Stimulated activated CD4-positive, alpha-beta T cell treated with anti-CD3 and anti-CD28 coated beads, TNF-alpha, amount 100 ng/mL, for 48 hours (primary cell): ENCODE results near the gene DNAJC27.

Experiments used
- DNase-seq, 3 donors: peaks; one replicate each; pipeline ENCODE4 v3.0.0-alpha.2; 2020; ENCODE audit warnings: low read depth in 3 of 3

The DNAJC27 gene

DNA sequence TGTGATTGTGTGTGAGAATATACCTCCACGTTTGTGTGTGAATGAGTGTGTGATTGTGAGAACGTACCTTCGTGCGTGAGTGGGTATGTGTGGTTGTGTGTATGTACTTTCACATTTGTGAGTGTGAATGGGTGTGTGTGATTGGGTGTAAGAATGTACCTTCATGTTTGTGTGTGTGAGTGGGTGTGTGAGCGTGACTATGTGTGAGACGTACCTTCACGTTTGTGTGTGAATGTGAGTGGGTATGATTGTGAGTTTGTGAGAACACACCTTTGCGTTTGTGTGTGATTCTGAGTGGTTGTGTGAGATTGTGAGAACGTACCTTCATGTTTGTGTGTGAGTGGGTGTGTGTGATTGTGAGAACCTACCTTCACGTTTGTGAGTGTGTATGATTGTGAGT lies 45.9 kb downstream of the DNAJC27 start:
- DNase-seq: no peak

- no peak for DNase-seq
Observed at GRCh38 chr2:24924732-24925131, 47.0 kb downstream of the DNAJC27 start.

GRCh38 chr2:24924266-24924665 lies 47.5 kb downstream of the DNAJC27 start:
- DNase-seq: no peak

DNA sequence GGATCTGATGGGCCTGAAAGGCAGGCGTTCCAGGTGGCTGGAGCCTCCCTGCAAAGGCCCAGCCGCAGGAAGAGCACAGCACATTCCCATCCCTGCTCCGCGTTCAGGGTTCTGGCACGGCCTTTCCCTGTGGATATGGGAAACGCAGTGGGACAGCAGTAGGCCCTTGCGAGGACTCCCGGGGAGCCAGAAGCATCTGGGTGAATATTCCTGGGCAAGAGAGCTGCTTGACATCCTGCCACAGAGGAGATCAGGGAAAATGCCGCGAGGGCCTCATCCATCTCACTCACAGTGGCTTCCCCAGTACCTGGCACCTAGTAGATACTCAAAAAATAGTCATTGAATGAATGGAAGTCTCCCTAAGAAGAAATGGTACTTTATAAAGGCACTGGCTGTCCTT lies 48.6 kb downstream of the DNAJC27 start:
- no peak for DNase-seq

GRCh38 chr2:24922556-24922955 lies 49.2 kb downstream of the DNAJC27 start:
- DNase-seq: no peak

GRCh38 chr2:24920809-24921441 lies 50.8 kb downstream of the DNAJC27 start:
- peak in 1 of 3 donors; percentile 20 for DNase-seq

DNA sequence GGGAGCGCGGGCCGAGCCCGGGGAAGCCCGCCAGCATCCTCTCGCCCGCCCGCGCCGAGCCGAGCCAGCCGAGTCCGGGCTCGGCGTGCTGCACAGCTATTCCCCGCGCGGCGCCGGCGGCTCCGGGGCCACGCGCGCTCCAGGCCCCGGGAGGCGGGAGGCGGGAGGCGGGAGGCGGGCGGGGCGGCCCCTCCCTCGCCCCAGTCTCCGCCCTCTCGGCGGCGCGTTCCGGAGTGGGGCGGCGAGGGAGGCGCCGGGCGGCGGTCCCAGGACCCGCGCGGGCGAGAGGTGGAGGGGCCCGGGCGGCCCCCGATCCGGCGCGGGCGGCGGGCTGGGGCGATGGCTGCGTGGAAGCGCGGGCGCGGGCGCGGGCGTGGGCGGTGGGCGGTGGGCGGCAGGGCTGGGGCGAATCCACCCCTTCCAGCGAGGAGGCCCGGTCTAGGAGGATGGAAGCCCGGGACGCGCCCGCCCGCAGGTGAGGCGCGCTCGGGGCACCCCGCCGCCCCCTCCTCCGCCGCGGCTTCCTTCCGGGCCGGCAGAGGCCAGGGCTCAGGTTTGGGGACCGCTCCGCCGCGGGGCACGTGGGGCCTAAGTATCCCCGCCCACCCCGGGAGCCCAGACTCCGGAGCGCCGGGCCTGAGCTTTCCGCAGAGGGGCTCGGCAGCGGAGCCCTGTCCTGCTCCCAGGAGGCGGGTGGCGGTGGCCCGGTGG lies 51.5 kb downstream of the DNAJC27 start, which contains the start of gene ADCY3:
ADCY3 (minus strand) TSS at position 140 of the 711 bp plus-strand sequence. CDS start 1,250 bp downstream, outside the sequence.
- peak; percentile 32 to 66 (median 35) for DNase-seq

GRCh38 chr2:24919506-24920097 lies 52.2 kb downstream of the DNAJC27 start:
- DNase-seq: peak in 1 of 3 donors; percentile 44

DNA sequence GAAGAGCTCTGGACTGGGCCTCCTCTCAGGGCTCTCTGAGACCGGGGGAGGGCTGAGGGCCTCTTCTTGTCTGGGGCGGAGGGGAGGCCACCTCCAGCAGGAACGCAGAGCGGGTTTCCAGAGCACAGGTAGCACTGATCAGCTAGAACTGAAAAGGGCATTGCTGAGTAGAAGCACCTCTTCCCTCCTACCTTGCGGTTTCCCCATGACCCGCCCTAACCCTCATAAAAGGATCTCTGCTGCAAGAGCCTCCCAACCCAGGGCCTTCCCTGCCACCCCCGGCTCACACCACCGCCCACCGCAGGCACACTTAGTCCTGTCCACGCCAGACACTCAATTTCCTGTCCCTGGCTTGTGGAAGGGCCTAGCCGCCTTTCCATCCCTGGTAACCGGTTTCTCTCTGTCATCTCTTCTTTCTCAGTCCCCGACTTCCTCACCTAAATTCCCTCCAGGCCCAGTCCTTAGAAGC lies 52.7 kb downstream of the DNAJC27 start:
- peak; percentile 20 to 46 (median 44) for DNase-seq

GRCh38 chr2:24918326-24919036 lies 53.3 kb downstream of the DNAJC27 start:
- no peak for DNase-seq

GRCh38 chr2:24917731-24918325 lies 53.9 kb downstream of the DNAJC27 start:
- DNase-seq: no peak

DNA sequence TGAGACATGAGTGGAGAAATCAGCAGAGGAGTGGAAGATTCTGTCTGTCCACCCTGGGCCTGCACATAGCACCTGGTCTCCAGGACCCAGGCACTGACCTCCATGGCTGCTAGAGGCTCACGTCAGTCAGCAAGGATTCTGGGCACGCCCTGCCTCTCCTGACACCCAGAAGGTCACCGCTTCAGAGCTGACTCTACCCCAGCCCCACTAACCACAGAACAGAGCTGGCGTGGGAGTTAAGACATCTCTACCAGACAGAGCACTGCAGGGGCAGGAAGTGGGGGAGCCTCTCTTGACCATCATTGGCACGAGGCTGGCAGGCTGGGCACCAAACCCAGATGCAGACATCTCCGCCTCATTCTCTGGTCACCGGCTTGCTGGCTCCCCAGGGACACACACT lies 54.7 kb downstream of the DNAJC27 start:
- DNase-seq: no peak

DNA sequence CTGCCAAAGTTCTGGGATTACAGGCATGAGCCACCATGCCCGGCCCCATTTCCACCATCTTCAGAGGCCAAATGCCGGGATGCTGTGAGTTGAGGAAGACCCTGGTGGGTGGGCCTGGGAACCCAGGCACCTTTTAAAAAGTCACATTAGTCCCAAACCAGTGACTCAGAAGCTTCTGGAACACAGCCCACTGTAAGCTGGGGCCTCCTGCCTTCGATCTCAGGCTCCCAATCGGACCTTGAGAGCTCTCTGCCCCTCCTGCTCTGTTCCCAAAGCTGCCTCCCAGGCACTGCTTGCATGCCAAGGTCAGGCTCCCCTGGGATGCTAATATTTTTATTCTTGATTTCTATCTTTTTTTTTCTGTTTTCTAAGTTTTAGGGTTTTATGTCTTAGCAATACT lies 56.0 kb downstream of the DNAJC27 start:
- DNase-seq: no peak

- DNase-seq: no peak
Observed at GRCh38 chr2:24915175-24915574, 56.6 kb downstream of the DNAJC27 start.

DNA sequence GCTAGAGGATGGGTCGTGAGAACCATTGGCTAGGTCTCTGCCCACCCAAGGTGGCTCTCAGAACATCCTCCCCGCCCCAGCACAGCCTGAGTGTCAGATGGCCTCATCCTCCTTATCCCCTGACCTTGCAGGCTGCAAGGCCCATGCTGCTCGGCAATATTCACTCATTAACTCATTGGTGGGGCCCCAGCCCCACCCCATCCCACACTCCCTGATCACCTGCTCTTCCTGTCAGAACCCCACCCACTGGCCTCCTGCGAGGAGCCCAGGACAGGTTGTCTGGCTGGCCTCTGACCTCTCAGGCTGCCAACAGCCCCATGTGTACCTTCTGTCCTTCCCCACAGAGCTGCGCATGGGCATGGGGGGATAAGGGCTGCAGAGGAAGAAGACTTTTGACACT lies 57.0 kb downstream of the DNAJC27 start:
- no peak for DNase-seq

DNA sequence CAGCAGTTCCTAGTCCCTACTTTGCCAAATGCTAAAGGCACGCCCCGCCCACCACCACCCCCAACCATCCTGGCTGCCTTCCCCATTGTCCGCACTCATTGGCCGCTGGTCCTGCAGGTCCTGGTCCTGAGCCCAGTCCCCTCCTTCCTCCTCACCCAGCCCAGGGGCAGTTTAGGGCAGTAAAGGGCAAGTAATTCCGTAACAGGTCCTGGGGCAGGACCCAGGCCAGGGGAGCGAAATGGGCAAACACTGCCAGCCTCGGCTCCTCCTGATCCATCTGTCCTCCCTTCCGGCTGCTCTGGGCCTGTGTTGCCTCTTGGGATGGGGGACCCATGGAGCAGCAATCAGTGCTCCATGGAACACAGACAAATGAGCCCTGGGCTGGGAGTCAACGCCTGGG lies 57.8 kb downstream of the DNAJC27 start:
- DNase-seq: no peak

DNA sequence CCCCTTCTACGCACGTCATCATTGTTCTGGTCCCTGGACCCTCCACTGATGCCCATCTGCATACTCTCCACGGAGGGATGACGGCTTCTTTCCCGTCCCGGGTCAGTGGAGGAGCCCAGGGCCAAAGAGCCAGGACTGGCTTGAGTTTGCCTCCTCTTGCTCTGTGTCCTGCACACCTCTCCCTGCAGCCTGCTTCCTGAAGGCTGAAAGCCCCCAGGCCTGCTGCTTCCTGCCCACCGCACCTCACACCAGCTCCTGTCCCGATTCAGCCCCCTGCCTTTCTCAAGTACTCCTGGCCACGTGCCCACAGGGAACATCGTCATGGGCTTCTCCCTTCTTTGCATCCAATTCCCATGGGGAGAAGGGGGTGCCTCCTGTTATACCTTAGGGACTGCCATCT lies 58.8 kb downstream of the DNAJC27 start:
- no peak for DNase-seq

GRCh38 chr2:24912523-24912922 lies 59.2 kb downstream of the DNAJC27 start:
- DNase-seq: no peak

DNA sequence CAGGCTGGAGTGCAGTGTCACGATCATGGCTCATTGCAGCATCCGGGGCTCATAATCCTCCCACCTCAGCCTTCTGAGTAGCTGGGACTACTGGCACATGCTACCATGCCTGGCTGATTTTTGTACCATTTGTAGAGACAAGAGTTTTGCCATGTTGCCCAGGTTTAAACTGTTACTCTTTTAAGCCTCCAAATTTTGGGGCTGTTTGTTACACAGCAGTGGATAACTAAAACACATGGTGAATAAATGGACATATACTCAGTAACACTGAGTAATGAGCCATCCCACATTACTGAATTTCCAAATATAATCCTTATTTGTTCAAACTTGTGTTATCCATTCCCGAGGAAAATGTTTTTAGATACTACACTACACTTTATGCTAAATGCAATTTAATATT lies 61.5 kb downstream of the DNAJC27 start:
- DNase-seq: no peak

DNA sequence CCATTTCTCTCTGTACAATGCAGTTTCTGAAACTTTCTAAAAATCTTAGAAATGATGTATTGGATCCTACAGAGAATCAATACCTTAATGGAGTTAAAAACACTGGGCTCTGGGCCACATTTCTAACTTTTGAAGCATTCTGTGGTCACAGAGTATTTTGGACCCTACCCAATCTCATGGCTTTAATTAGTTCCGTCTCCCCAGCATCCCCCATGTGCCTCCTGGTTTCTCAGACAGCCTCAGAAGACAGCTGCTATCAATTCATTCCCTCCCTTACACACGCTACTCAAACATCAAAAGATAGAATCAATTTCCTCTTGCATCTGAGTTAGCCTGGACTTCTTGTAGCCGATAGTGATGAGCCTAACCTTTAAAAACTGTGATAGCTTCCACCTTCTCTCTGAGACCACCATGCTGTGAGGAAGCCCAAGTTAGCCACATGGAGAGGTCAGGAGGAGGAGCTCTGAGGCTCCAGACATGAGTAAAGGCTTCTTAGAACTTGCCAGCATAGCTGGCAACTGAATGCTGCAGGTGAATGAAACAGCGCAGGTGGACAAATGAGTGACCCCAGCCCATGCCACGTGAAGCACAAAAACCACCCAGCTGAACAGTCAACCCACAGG lies 62.1 kb downstream of the DNAJC27 start:
- DNase-seq: no peak

GRCh38 chr2:24908461-24908901 lies 63.3 kb downstream of the DNAJC27 start:
- no peak for DNase-seq
